GM19351 (cell line): ENCODE results near the gene NKTR.

ENCODE experiments used
- ATAC-seq: cut with Tn5 transposase; IDR thresholded peaks from one replicate; pipeline ENCODE4 v1.9.1; 2021; ENCODE audit warnings: mild to moderate bottlenecking, moderate library complexity; ENCODE audit not compliant: unreplicated experiment

NKTR gene

GRCh38 chr3:42661593-42662022 is 61.1 kb downstream of the NKTR start:
- ATAC-seq, result no peak

GRCh38 chr3:42662037-42662812 is 61.7 kb downstream of the NKTR start:
- no peak for ATAC-seq

- ATAC-seq, result no peak
Measured at GRCh38 chr3:42662813-42663535, 62.5 kb downstream of the NKTR start.

- peak; percentile 61 for ATAC-seq
Measured at GRCh38 chr3:42663581-42664437, 63.3 kb downstream of the NKTR start.

GRCh38 chr3:42664438-42664803 is 63.9 kb downstream of the NKTR start:
- no peak for ATAC-seq

GRCh38 chr3:42665050-42665878 is 64.8 kb downstream of the NKTR start:
- ATAC-seq, result no peak

- ATAC-seq, result no peak
Measured at GRCh38 chr3:42666022-42666421, 65.5 kb downstream of the NKTR start.

- no peak for ATAC-seq
Measured at GRCh38 chr3:42666577-42666998, 66.1 kb downstream of the NKTR start.

- ATAC-seq, result no peak
Measured at GRCh38 chr3:42667096-42667522, 66.6 kb downstream of the NKTR start.

- no peak for ATAC-seq
Measured at GRCh38 chr3:42667523-42668412, 67.3 kb downstream of the NKTR start.

GRCh38 chr3:42668413-42668760 is 67.9 kb downstream of the NKTR start:
- ATAC-seq, result no peak

- no peak for ATAC-seq
Measured at GRCh38 chr3:42668793-42669217, 68.3 kb downstream of the NKTR start.

GRCh38 chr3:42670051-42670576 is 69.6 kb downstream of the NKTR start:
- ATAC-seq, result no peak

- no peak for ATAC-seq
Measured at GRCh38 chr3:42670670-42671069, 70.2 kb downstream of the NKTR start.

- no peak for ATAC-seq
Measured at GRCh38 chr3:42672515-42672914, 72.0 kb downstream of the NKTR start.

GRCh38 chr3:42673082-42673481 is 72.6 kb downstream of the NKTR start:
- ATAC-seq, result no peak

GRCh38 chr3:42674146-42674545 is 73.7 kb downstream of the NKTR start:
- ATAC-seq, result no peak

GRCh38 chr3:42675909-42676308 is 75.4 kb downstream of the NKTR start:
- ATAC-seq, result no peak

GRCh38 chr3:42678447-42678846 is 78.0 kb downstream of the NKTR start:
- ATAC-seq, result no peak
